Dermis microvascular lymphatic vessel endothelial cell (primary cell): ENCODE measurements around the gene MARF1. TPM values are rescaled to one million over a fixed set of nuclear protein-coding genes. Genes with fewer than 3 reads are reported as not detected.
"Not testable (repeated sequence)": the region's sequence is repeated elsewhere in the genome, so short reads cannot be mapped to it uniquely, and the experiment has no call there.

Experiments
- DNase-seq, 2 donors: peaks; one replicate each; pipeline versions ENCODE4 v3.0.0 to v3.0.0-alpha.2; 2010; ENCODE audit warnings: low read depth in 2 of 2
- total RNA-seq: library from RNA; depleted of rRNA; stranded (reverse); fragments of >200 nt; gene quantifications from 2 replicates; pipeline ENCODE4 v1.2.1, GENCODE V29; 2014

Gene MARF1
- total RNA-seq, 1 donor from 2014 or later: 9.6 TPM

GRCh38 chr16:15573896-15574613 is 68.9 kb downstream of the MARF1 start:
- DNase-seq: not testable (repeated sequence)

- DNase-seq: no peak
Measured at GRCh38 chr16:15573274-15573895, 69.6 kb downstream of the MARF1 start.

- no peak for DNase-seq
Measured at GRCh38 chr16:15572329-15573001, 70.5 kb downstream of the MARF1 start.

GRCh38 chr16:15571557-15571956 is 71.4 kb downstream of the MARF1 start:
- no peak for DNase-seq

GRCh38 chr16:15570666-15571065 is 72.3 kb downstream of the MARF1 start:
- not testable (repeated sequence) for DNase-seq

GRCh38 chr16:15567823-15568222 is 75.1 kb downstream of the MARF1 start:
- no peak for DNase-seq

GRCh38 chr16:15566095-15566494 is 76.9 kb downstream of the MARF1 start:
- no peak for DNase-seq

GRCh38 chr16:15564604-15565339 is 78.2 kb downstream of the MARF1 start:
- DNase-seq: no peak

- no peak for DNase-seq
Measured at GRCh38 chr16:15559176-15559575, 83.8 kb downstream of the MARF1 start.

GRCh38 chr16:15557258-15557657 is 85.7 kb downstream of the MARF1 start:
- DNase-seq: no peak

GRCh38 chr16:15556130-15556529 is 86.8 kb downstream of the MARF1 start:
- no peak for DNase-seq

- DNase-seq: no peak
Measured at GRCh38 chr16:15553313-15554088, 89.5 kb downstream of the MARF1 start.

- no peak for DNase-seq
Measured at GRCh38 chr16:15552507-15552906, 90.4 kb downstream of the MARF1 start.

GRCh38 chr16:15548482-15548891 is 94.5 kb downstream of the MARF1 start:
- no peak for DNase-seq

GRCh38 chr16:15547768-15548096 is 95.2 kb downstream of the MARF1 start:
- no peak for DNase-seq

- DNase-seq: not testable (repeated sequence)
Measured at GRCh38 chr16:15547072-15547767, 95.7 kb downstream of the MARF1 start.

- DNase-seq: no peak
Measured at GRCh38 chr16:15545544-15545943, 97.4 kb downstream of the MARF1 start.

- no peak for DNase-seq
Measured at GRCh38 chr16:15544405-15544804, 98.5 kb downstream of the MARF1 start.
